A673 (cell line): ENCODE measurements around the gene EXT2. TPM values are rescaled to one million over a fixed set of nuclear protein-coding genes. Genes with fewer than 3 reads are reported as not detected.

Experiments
- BruUV-seq: library from RNA; stranded (reverse); fragments of 400-500 nt; replicated peaks from 2 replicates; lab custom pipeline; 2021; lab: Mats Ljungman, UMichigan
- CTCF ChIA-PET: fragments of 300-600 bp; sonication (Branson Sonifier 250); formaldehyde crosslinking; loops from one replicate; lab custom pipeline; 2022; ENCODE audit warnings: antibody characterized with exemption; lab: Charles Lee
- POLR2A ChIA-PET: fragments of 300-600 bp; sonication (Branson Sonifier 250); formaldehyde crosslinking; loops from one replicate; lab custom pipeline; 2022; ENCODE audit warnings: antibody characterized with exemption; ENCODE audit not compliant: low non-redundant PET; lab: Charles Lee
- DNase-seq: peaks from one replicate; pipeline ENCODE4 v3.0.0-alpha.2; 2015; ENCODE audit warnings: low spot score
- H3K27ac ChIP-seq: fragments of 200-600 bp; sonication (generic); 2 replicates; pipeline ENCODE4 v1.5.1; 2016; ENCODE audit warnings: mixed run types, low read depth, mild to moderate bottlenecking, mixed read lengths, antibody characterized with exemption, low read length; ENCODE audit not compliant: poor library complexity, severe bottlenecking
- H3K27me3 ChIP-seq: fragments of 200-600 bp; sonication (generic); replicated peaks from 2 replicates; pipeline ENCODE4 v1.6.1; 2017; ENCODE audit warnings: mixed run types, low read depth, mild to moderate bottlenecking, mixed read lengths, antibody characterized with exemption, low read length; ENCODE audit not compliant: insufficient read depth, poor library complexity
- H3K36me3 ChIP-seq: fragments of 200-600 bp; sonication (generic); 2 replicates; pipeline ENCODE4 v1.6.1; 2016; ENCODE audit warnings: mixed run types, mild to moderate bottlenecking, mixed read lengths, antibody characterized with exemption, low read length; ENCODE audit not compliant: insufficient read depth, poor library complexity, severe bottlenecking
- H3K4me1 ChIP-seq: fragments of 200-600 bp; sonication (generic); 2 replicates; pipeline ENCODE4 v1.6.1; 2017; ENCODE audit warnings: mixed run types, mild to moderate bottlenecking, mixed read lengths, antibody characterized with exemption, low read length; ENCODE audit not compliant: insufficient read depth, poor library complexity, severe bottlenecking
- H3K4me3 ChIP-seq: fragments of 200-600 bp; sonication (generic); 2 replicates; pipeline ENCODE4 v1.5.1; 2016; ENCODE audit warnings: low read depth, mixed run types, mild to moderate bottlenecking, mixed read lengths, low read length; ENCODE audit not compliant: poor library complexity, severe bottlenecking
- H3K9me3 ChIP-seq: fragments of 200-600 bp; sonication (generic); 2 replicates; pipeline ENCODE4 v1.6.1; 2016; ENCODE audit warnings: mixed run types, low read depth, mild to moderate bottlenecking, mixed read lengths, antibody characterized with exemption, low read length; ENCODE audit not compliant: poor library complexity, severe bottlenecking
- CTCF ChIP-seq: fragments of 300-800, 200-600 bp; sonication (generic); conservative IDR thresholded peaks from 2 replicates; pipeline ENCODE4 v1.5.1; 2017; ENCODE audit warnings: low read depth, mild to moderate bottlenecking, antibody characterized with exemption, low read length, moderate library complexity, mixed read lengths
- EZH2 ChIP-seq: fragments of 200-600 bp; sonication (generic); IDR thresholded peaks from 2 replicates; pipeline ENCODE4 v1.6.1; 2017; ENCODE audit warnings: borderline replicate concordance, low read depth, mild to moderate bottlenecking, mixed read lengths, antibody characterized with exemption, low read length; ENCODE audit not compliant: poor library complexity, severe bottlenecking
- intact Hi-C: fragments of 100-400 bp; cut with micrococcal nuclease; formaldehyde crosslinking; loops from one replicate; pipeline ENCODE4 v1.10.0; 2022; ENCODE audit not compliant: unreplicated experiment
- total RNA-seq: library from RNA; stranded (reverse); gene quantifications from 2 replicates; pipeline ENCODE4 v1.2.3, GENCODE V29; 2021

Gene EXT2
- total RNA-seq, 1 experiment from 2014 or later = 123 TPM

GRCh38 chr11:44205836-44206235 is 110.4 kb downstream of the EXT2 start:
- ChIA-PET CTCF (no interaction called here), POLR2A (no interaction called here)
- no peaks in the 10 kb centered on the region for H3K9me3 ChIP-seq
- peaks cover 11% of the 10 kb centered on the region for H3K36me3 ChIP-seq
- no peak for DNase-seq
- H3K4me1 ChIP-seq = no peaks in the 10 kb centered on the region
- no peak overlapping the region for H3K27ac ChIP-seq
- H3K4me3 ChIP-seq = no peak overlapping the region
- no TSS peak for BruUV-seq
- TF ChIP-seq EZH2 (no peak), CTCF (no peak)
- intact Hi-C loops = no loop called here
- H3K27me3 ChIP-seq = no peaks in the 10 kb centered on the region

- DNase-seq = no peak
- no TSS peak for BruUV-seq
- H3K4me3 ChIP-seq = no peak overlapping the region
- TF ChIP-seq CTCF (no peak), EZH2 (no peak)
- ChIA-PET POLR2A (interaction anchor here (0.7 kb wide), 1 partner anchor 301 kb away, joined by 3 read pairs; no protein-coding TSS in a partner anchor), CTCF (no interaction called here)
- H3K9me3 ChIP-seq = peaks cover 1% of the 10 kb centered on the region
- no peaks in the 10 kb centered on the region for H3K27me3 ChIP-seq
- intact Hi-C loops = no loop called here
- no peaks in the 10 kb centered on the region for H3K4me1 ChIP-seq
- no peak overlapping the region for H3K27ac ChIP-seq
- H3K36me3 ChIP-seq = peaks cover 13% of the 10 kb centered on the region
Observed at GRCh38 chr11:44207292-44207691, 111.8 kb downstream of the EXT2 start.

GRCh38 chr11:44208976-44209603 is 113.6 kb downstream of the EXT2 start:
- Histone ChIP-seq H3K27me3 (no peaks in the 10 kb centered on the region), H3K4me3 (no peak overlapping the region), H3K4me1 (no peaks in the 10 kb centered on the region), H3K27ac (no peak overlapping the region), H3K9me3 (peaks cover 6% of the 10 kb centered on the region), H3K36me3 (peaks cover 13% of the 10 kb centered on the region)
- DNase-seq = no peak
- POLR2A ChIA-PET = no interaction called here
- CTCF ChIA-PET = no interaction called here
- no TSS peak for BruUV-seq
- TF ChIP-seq CTCF (no peak), EZH2 (no peak)
- intact Hi-C loops = no loop called here
